NCI-H1048 (cell line): ENCODE results near the gene TNFSF8.

Source experiments
- DNase-seq: peaks from one replicate; lab custom pipeline; 2025; lab: John Stamatoyannopoulos, UW

Gene TNFSF8

GRCh38 chr9:114936581-114936980 lies 6.2 kb upstream of the TNFSF8 start:
- DNase-seq, result no peak

GRCh38 chr9:114935119-114935518 lies 4.7 kb upstream of the TNFSF8 start:
- no peak for DNase-seq

GRCh38 chr9:114932502-114932901 lies 2.1 kb upstream of the TNFSF8 start:
- no peak for DNase-seq

- no peak for DNase-seq
Observed at GRCh38 chr9:114931407-114931806, 1.0 kb upstream of the TNFSF8 start.

GRCh38 chr9:114929201-114929600 lies 1.2 kb downstream of the TNFSF8 start:
- no peak for DNase-seq

GRCh38 chr9:114928671-114929070 lies 1.7 kb downstream of the TNFSF8 start:
- no peak for DNase-seq

- no peak for DNase-seq
Observed at GRCh38 chr9:114928136-114928535, 2.3 kb downstream of the TNFSF8 start.

GRCh38 chr9:114925672-114926071 lies 4.7 kb downstream of the TNFSF8 start:
- no peak for DNase-seq

- no peak for DNase-seq
Observed at GRCh38 chr9:114925039-114925438, 5.4 kb downstream of the TNFSF8 start.

GRCh38 chr9:114924327-114924726 lies 6.1 kb downstream of the TNFSF8 start:
- DNase-seq, result no peak

- DNase-seq, result no peak
Observed at GRCh38 chr9:114923918-114924317, 6.5 kb downstream of the TNFSF8 start.

- DNase-seq, result no peak
Observed at GRCh38 chr9:114921171-114921570, 9.2 kb downstream of the TNFSF8 start.

- no peak for DNase-seq
Observed at GRCh38 chr9:114919611-114920010, 10.8 kb downstream of the TNFSF8 start.

GRCh38 chr9:114916481-114916880 lies 13.9 kb downstream of the TNFSF8 start:
- no peak for DNase-seq

- DNase-seq, result no peak
Observed at GRCh38 chr9:114914139-114914538, 16.3 kb downstream of the TNFSF8 start.

- DNase-seq, result no peak
Observed at GRCh38 chr9:114913656-114914055, 16.7 kb downstream of the TNFSF8 start.

GRCh38 chr9:114913217-114913616 lies 17.2 kb downstream of the TNFSF8 start:
- no peak for DNase-seq

GRCh38 chr9:114911167-114911821 lies 19.1 kb downstream of the TNFSF8 start:
- no peak for DNase-seq

- DNase-seq, result no peak
Observed at GRCh38 chr9:114910541-114910940, 19.9 kb downstream of the TNFSF8 start.

GRCh38 chr9:114909661-114910060 lies 20.7 kb downstream of the TNFSF8 start:
- no peak for DNase-seq

- DNase-seq, result no peak
Observed at GRCh38 chr9:114908805-114909448, 21.5 kb downstream of the TNFSF8 start.

GRCh38 chr9:114908104-114908622 lies 22.2 kb downstream of the TNFSF8 start:
- no peak for DNase-seq

GRCh38 chr9:114906922-114907571 lies 23.3 kb downstream of the TNFSF8 start:
- DNase-seq, result no peak
